Measurements from ENCODE around the gene RUNX2.

The RUNX2 gene

GRCh38 chr6:45476341-45476740 is 148.2 kb downstream of the RUNX2 start:
- Histone ChIP-seq H3K27me3 (ENCODE audit: control insufficient read depth, insufficient read depth, low read length) (no peaks in the 10 kb centered on the region), H3K36me3 (ENCODE audit: control insufficient read depth, insufficient read depth, low read length) (no peaks in the 10 kb centered on the region), H3K4me3 (ENCODE audit: low read depth, low read length) (no peak overlapping the region), H3K9ac (ENCODE audit: low read length) (no peak overlapping the region), H3K9me3 (ENCODE audit: control insufficient read depth, insufficient read depth, low read depth, low read length) (no peaks in the 10 kb centered on the region), H3K27ac (ENCODE audit: low read depth, low read length) (no peak overlapping the region), H3K4me1 (ENCODE audit: control insufficient read depth, insufficient read depth, low read length) (no peaks in the 10 kb centered on the region)

GRCh38 chr6:45477278-45477677 is 149.1 kb downstream of the RUNX2 start:
- no peaks in the 10 kb centered on the region for H3K27me3 ChIP-seq (ENCODE audit: control insufficient read depth, insufficient read depth, low read length)
- no peak overlapping the region for H3K4me3 ChIP-seq (ENCODE audit: low read depth, low read length)
- H3K27ac ChIP-seq (ENCODE audit: low read depth, low read length): no peak overlapping the region
- no peaks in the 10 kb centered on the region for H3K9me3 ChIP-seq (ENCODE audit: control insufficient read depth, insufficient read depth, low read depth, low read length)
- no peaks in the 10 kb centered on the region for H3K4me1 ChIP-seq (ENCODE audit: control insufficient read depth, insufficient read depth, low read length)
- no peaks in the 10 kb centered on the region for H3K36me3 ChIP-seq (ENCODE audit: control insufficient read depth, insufficient read depth, low read length)
- H3K9ac ChIP-seq (ENCODE audit: low read length): no peak overlapping the region

GRCh38 chr6:45477790-45478189 is 149.7 kb downstream of the RUNX2 start:
- H3K27me3 ChIP-seq (ENCODE audit: control insufficient read depth, insufficient read depth, low read length): no peaks in the 10 kb centered on the region
- no peak overlapping the region for H3K4me3 ChIP-seq (ENCODE audit: low read depth, low read length)
- no peaks in the 10 kb centered on the region for H3K4me1 ChIP-seq (ENCODE audit: control insufficient read depth, insufficient read depth, low read length)
- H3K9ac ChIP-seq (ENCODE audit: low read length): no peak overlapping the region
- H3K36me3 ChIP-seq (ENCODE audit: control insufficient read depth, insufficient read depth, low read length): no peaks in the 10 kb centered on the region
- no peak overlapping the region for H3K27ac ChIP-seq (ENCODE audit: low read depth, low read length)
- no peaks in the 10 kb centered on the region for H3K9me3 ChIP-seq (ENCODE audit: control insufficient read depth, insufficient read depth, low read depth, low read length)

GRCh38 chr6:45478240-45478639 is 150.1 kb downstream of the RUNX2 start:
- H3K4me1 ChIP-seq (ENCODE audit: control insufficient read depth, insufficient read depth, low read length): no peaks in the 10 kb centered on the region

GRCh38 chr6:45479834-45480751 is 152.0 kb downstream of the RUNX2 start:
- no peak overlapping the region for H3K4me3 ChIP-seq (ENCODE audit: low read depth, low read length)
- H3K36me3 ChIP-seq (ENCODE audit: control insufficient read depth, insufficient read depth, low read length): no peaks in the 10 kb centered on the region
- H3K27me3 ChIP-seq (ENCODE audit: control insufficient read depth, insufficient read depth, low read length): no peaks in the 10 kb centered on the region
- no peaks in the 10 kb centered on the region for H3K9me3 ChIP-seq (ENCODE audit: control insufficient read depth, insufficient read depth, low read depth, low read length)
- H3K9ac ChIP-seq (ENCODE audit: low read length): no peak overlapping the region
- H3K27ac ChIP-seq (ENCODE audit: low read depth, low read length): no peak overlapping the region
- no peaks in the 10 kb centered on the region for H3K4me1 ChIP-seq (ENCODE audit: control insufficient read depth, insufficient read depth, low read length)

More at GRCh38 chr6:45478240-45478639, 150.1 kb downstream of the RUNX2 start:
- no peaks in the 10 kb centered on the region for H3K9me3 ChIP-seq (ENCODE audit: control insufficient read depth, insufficient read depth, low read depth, low read length)
- H3K4me3 ChIP-seq (ENCODE audit: low read depth, low read length): no peak overlapping the region
- H3K9ac ChIP-seq (ENCODE audit: low read length): no peak overlapping the region
- no peak overlapping the region for H3K27ac ChIP-seq (ENCODE audit: low read depth, low read length)
- no peaks in the 10 kb centered on the region for H3K36me3 ChIP-seq (ENCODE audit: control insufficient read depth, insufficient read depth, low read length)
- no peaks in the 10 kb centered on the region for H3K27me3 ChIP-seq (ENCODE audit: control insufficient read depth, insufficient read depth, low read length)

- Histone ChIP-seq H3K4me1 (ENCODE audit: control insufficient read depth, insufficient read depth, low read length) (no peaks in the 10 kb centered on the region), H3K36me3 (ENCODE audit: control insufficient read depth, insufficient read depth, low read length) (no peaks in the 10 kb centered on the region), H3K4me3 (ENCODE audit: low read depth, low read length) (no peak overlapping the region), H3K9ac (ENCODE audit: low read length) (no peak overlapping the region), H3K9me3 (ENCODE audit: control insufficient read depth, insufficient read depth, low read depth, low read length) (no peaks in the 10 kb centered on the region), H3K27ac (ENCODE audit: low read depth, low read length) (no peak overlapping the region), H3K27me3 (ENCODE audit: control insufficient read depth, insufficient read depth, low read length) (no peaks in the 10 kb centered on the region)
Observed at GRCh38 chr6:45480752-45481415, 152.8 kb downstream of the RUNX2 start.

- H3K27ac ChIP-seq (ENCODE audit: low read depth, low read length): no peak overlapping the region
- H3K9ac ChIP-seq (ENCODE audit: low read length): no peak overlapping the region
- H3K36me3 ChIP-seq (ENCODE audit: control insufficient read depth, insufficient read depth, low read length): no peaks in the 10 kb centered on the region
- no peak overlapping the region for H3K4me3 ChIP-seq (ENCODE audit: low read depth, low read length)
- H3K4me1 ChIP-seq (ENCODE audit: control insufficient read depth, insufficient read depth, low read length): no peaks in the 10 kb centered on the region
- no peaks in the 10 kb centered on the region for H3K9me3 ChIP-seq (ENCODE audit: control insufficient read depth, insufficient read depth, low read depth, low read length)
- no peaks in the 10 kb centered on the region for H3K27me3 ChIP-seq (ENCODE audit: control insufficient read depth, insufficient read depth, low read length)
Observed at GRCh38 chr6:45483021-45483420, 154.9 kb downstream of the RUNX2 start.

GRCh38 chr6:45483501-45483900 is 155.4 kb downstream of the RUNX2 start:
- Histone ChIP-seq H3K36me3 (ENCODE audit: control insufficient read depth, insufficient read depth, low read length) (no peaks in the 10 kb centered on the region), H3K4me1 (ENCODE audit: control insufficient read depth, insufficient read depth, low read length) (no peaks in the 10 kb centered on the region), H3K4me3 (ENCODE audit: low read depth, low read length) (no peak overlapping the region), H3K9me3 (ENCODE audit: control insufficient read depth, insufficient read depth, low read depth, low read length) (no peaks in the 10 kb centered on the region), H3K9ac (ENCODE audit: low read length) (no peak overlapping the region), H3K27me3 (ENCODE audit: control insufficient read depth, insufficient read depth, low read length) (no peaks in the 10 kb centered on the region), H3K27ac (ENCODE audit: low read depth, low read length) (no peak overlapping the region)

GRCh38 chr6:45486736-45487135 is 158.6 kb downstream of the RUNX2 start:
- Histone ChIP-seq H3K4me1 (ENCODE audit: control insufficient read depth, insufficient read depth, low read length) (no peaks in the 10 kb centered on the region; the same call in 1 of the 2 replicates), H3K9me3 (ENCODE audit: control insufficient read depth, insufficient read depth, low read depth, low read length) (no peaks in the 10 kb centered on the region), H3K27me3 (ENCODE audit: control insufficient read depth, insufficient read depth, low read length) (no peaks in the 10 kb centered on the region), H3K9ac (ENCODE audit: low read length) (no peak overlapping the region), H3K36me3 (ENCODE audit: control insufficient read depth, insufficient read depth, low read length) (no peaks in the 10 kb centered on the region), H3K4me3 (ENCODE audit: low read depth, low read length) (no peak overlapping the region), H3K27ac (ENCODE audit: low read depth, low read length) (no peak overlapping the region)

- Histone ChIP-seq H3K9me3 (ENCODE audit: control insufficient read depth, insufficient read depth, low read depth, low read length) (no peaks in the 10 kb centered on the region), H3K4me1 (ENCODE audit: control insufficient read depth, insufficient read depth, low read length) (no peaks in the 10 kb centered on the region; the same call in 1 of the 2 replicates), H3K27ac (ENCODE audit: low read depth, low read length) (no peak overlapping the region), H3K27me3 (ENCODE audit: control insufficient read depth, insufficient read depth, low read length) (no peaks in the 10 kb centered on the region), H3K36me3 (ENCODE audit: control insufficient read depth, insufficient read depth, low read length) (no peaks in the 10 kb centered on the region), H3K4me3 (ENCODE audit: low read depth, low read length) (no peak overlapping the region), H3K9ac (ENCODE audit: low read length) (no peak overlapping the region)
Observed at GRCh38 chr6:45487645-45488044, 159.5 kb downstream of the RUNX2 start.

- Histone ChIP-seq H3K4me1 (ENCODE audit: control insufficient read depth, insufficient read depth, low read length) (no peaks in the 10 kb centered on the region; the same call in 1 of the 2 replicates), H3K27ac (ENCODE audit: low read depth, low read length) (no peak overlapping the region), H3K9ac (ENCODE audit: low read length) (no peak overlapping the region), H3K4me3 (ENCODE audit: low read depth, low read length) (no peak overlapping the region), H3K27me3 (ENCODE audit: control insufficient read depth, insufficient read depth, low read length) (no peaks in the 10 kb centered on the region), H3K9me3 (ENCODE audit: control insufficient read depth, insufficient read depth, low read depth, low read length) (no peaks in the 10 kb centered on the region), H3K36me3 (ENCODE audit: control insufficient read depth, insufficient read depth, low read length) (no peaks in the 10 kb centered on the region)
Observed at GRCh38 chr6:45488269-45488668, 160.1 kb downstream of the RUNX2 start.

Measured in HUES6 (cell line).